Mucosa of descending colon (tissue), 3 donors: ENCODE measurements around the gene PSG2. TPM values are rescaled to one million over a fixed set of nuclear protein-coding genes. Genes with fewer than 3 reads are reported as not detected.
"Not testable (repeated sequence)": the region's sequence is repeated elsewhere in the genome, so short reads cannot be mapped to it uniquely, and the experiment has no call there.

Experiments used
- ATAC-seq: fragments of 200-7000 bp; cut with Tn5 transposase; one replicate; pipeline ENCODE4 v1.9.1; 2020; ENCODE audit warnings: mild to moderate bottlenecking, moderate library complexity
- DNase-seq, 3 donors: peaks; one replicate each; pipeline ENCODE4 v3.0.0-alpha.2; 2020
- H3K36me3 ChIP-seq: fragments of 200-600 bp; one replicate; pipeline ENCODE4 v1.8.0; 2021; ENCODE audit warnings: low read depth, mild to moderate bottlenecking
- H3K4me1 ChIP-seq: fragments of 200-600 bp; one replicate; pipeline ENCODE4 v1.8.0; 2021; ENCODE audit warnings: low read depth, mild to moderate bottlenecking
- H3K4me3 ChIP-seq: fragments of 200-600 bp; one replicate; pipeline ENCODE4 v1.8.0; 2021; ENCODE audit warnings: mild to moderate bottlenecking
- H3K9me3 ChIP-seq: fragments of 200-600 bp; one replicate; pipeline ENCODE4 v1.8.0; 2021; ENCODE audit warnings: mild to moderate bottlenecking
- intact Hi-C, 2 donors: fragments of 100-400 bp; cut with DNase I in 1 of 2; cut with micrococcal nuclease in 1 of 2; formaldehyde crosslinking; loops; one replicate each; pipeline versions ENCODE4 v1.11.0 to v1.11.1; 2022; cut with DNase I, micrococcal nuclease
- long read RNA-seq, 2 donors: library from polyadenylated mRNA; unstranded; transcript quantifications; one replicate each; pipeline ENCODE4 v2.0.0, GENCODE V29; 2019 to 2021
- total RNA-seq, 3 donors: library from RNA; stranded (reverse); fragmentation: NEBNext Ultra II Directional in 2 of 3; extraction: Animal tissue kit (Norgen Biotek cat#: 25700) in 2 of 3; gene quantifications; one replicate each; pipeline versions ENCODE4 v1.2.1 to v1.2.4, GENCODE V29; 2021 to 2023
- TF ChIP-seq, protein P1 (sequence below): fragments of 200-600 bp; IDR thresholded peaks from one replicate; pipeline ENCODE4 v1.8.0; 2022; ENCODE audit warnings: antibody characterized with exemption, mild to moderate bottlenecking
- donor health status: DM: no; HTN: no; CAD: no; lungs with moderate emphysema.
- donor health status: DM: no; HTN: no; CAD: no.
- donor health status: DM: no; HTN: yes; CAD: no.

PSG2 gene
- total RNA-seq = not detected
- long read RNA-seq, donor 1 = 0 reads
- long read RNA-seq, donor 2 = 0 reads

DNA sequence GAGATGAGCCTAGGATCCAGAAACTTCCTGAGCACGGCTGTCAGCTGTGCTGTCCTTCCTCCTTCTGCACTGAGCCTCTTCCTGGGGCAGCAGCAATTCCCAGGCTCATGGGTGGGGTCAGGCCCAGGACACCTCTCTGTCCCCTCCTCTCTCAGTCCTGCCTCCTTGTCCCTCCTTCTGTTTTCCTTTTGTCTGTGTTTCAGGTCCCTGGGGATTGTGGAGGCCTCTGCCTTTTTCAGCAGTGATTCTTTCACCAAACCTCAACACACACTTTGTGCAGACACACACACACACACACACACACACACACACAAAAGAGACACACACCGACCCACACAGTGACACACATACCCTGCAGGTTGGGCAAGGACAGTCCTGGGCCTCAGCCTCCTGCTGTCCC, at the start of gene PSG2:
Gene PSG2 (minus strand): TSS at position 101 of the 400 bp plus-strand sequence. CDS start 132 bp downstream, outside the sequence.
- H3K4me1 ChIP-seq, DNase-seq, H3K4me3 ChIP-seq, intact Hi-C loops, ATAC-seq, H3K9me3 ChIP-seq, H3K36me3 ChIP-seq: not testable (repeated sequence)

DNA sequence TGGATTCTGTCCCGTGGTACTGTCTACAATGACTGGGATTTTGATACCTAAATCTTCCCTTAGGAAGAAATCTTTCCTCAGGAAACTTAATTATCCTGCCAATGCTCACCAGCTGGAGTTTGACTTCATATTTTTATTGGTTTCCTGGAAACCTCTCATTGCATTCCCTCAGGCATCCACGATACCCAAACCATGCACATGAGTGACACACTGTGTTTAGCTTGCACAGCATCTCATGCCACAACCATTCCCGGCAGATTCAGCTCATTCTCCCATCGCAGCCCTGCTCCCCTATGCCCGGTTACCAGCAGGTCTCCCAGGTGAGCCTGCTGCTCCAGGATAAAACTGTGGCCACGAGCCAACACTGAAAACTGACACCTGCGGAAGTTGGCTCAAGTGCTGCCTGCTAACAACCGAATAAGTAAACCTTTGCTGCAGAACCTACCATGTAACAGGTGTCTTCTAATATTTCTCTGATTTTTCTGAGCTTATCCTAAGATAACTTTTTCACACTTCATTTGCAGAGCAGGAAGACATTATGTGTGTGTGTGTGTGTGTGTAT, 48.9 kb upstream of the PSG2 start:
- H3K9me3 ChIP-seq, DNase-seq, H3K4me1 ChIP-seq, intact Hi-C loops, ATAC-seq, H3K36me3 ChIP-seq, H3K4me3 ChIP-seq: not testable (repeated sequence)

DNA sequence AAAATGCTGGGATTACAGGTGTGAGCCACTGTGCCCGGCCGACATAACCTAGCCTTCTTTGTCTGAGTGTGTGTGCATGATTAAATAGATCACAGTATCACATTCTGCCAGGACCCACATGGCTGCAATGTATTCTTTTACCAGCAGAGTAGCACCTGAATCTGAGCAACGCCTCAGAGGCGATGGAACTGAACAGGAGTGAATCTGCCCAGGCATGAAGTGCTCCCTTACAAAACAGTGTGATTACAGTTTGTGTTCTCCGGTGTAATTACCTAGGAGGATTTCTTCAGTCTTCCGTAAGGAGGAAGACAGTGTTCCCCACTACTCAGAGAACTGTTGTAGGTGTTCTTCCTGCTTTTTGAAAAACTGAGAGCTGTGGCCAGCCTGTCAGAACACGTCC, 46.7 kb upstream of the PSG2 start:
- intact Hi-C loops, H3K4me3 ChIP-seq, H3K9me3 ChIP-seq, H3K4me1 ChIP-seq, DNase-seq, H3K36me3 ChIP-seq, ATAC-seq: not testable (repeated sequence)

DNA sequence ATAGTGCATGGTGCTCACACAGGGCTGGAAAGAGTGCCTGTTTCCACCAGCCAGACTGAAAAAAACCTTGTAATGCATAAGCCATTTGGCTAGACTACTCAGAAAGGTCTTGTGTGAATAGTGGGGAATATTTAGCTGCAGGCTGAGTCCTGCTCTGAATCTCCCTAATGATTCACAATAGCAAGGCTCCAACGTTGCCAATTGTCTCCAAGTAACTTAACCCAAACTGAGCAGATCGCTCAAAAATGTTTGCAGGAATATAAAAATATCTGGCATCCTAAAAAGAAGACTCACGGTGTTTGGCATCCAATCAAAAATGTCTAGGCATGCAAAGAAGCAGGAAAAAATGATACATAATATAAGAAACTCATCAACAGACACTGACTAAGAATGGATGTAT, 44.8 kb upstream of the PSG2 start:
- H3K4me3 ChIP-seq, ATAC-seq, intact Hi-C loops, H3K9me3 ChIP-seq, DNase-seq, H3K4me1 ChIP-seq, H3K36me3 ChIP-seq: not testable (repeated sequence)

DNA sequence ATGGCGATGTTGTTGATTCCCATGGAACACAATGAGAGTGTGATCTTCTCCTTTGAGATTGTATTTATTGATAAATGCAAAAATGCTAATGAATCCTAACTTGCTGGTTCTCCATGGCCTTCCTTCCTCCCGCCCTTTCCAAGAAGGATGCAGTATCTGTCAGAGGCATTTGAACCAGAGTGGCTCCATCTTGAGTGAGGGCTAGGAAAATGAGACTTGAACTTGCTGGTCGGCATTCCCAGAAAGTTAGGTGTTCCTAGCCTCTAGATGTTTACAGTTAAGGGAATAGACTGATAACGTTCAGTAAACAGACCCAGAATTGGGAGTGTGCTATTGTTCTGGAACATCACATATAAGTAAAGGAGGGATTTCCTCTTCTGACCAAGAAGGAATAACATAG, 44.2 kb upstream of the PSG2 start:
- TF ChIP-seq, protein P1, sequence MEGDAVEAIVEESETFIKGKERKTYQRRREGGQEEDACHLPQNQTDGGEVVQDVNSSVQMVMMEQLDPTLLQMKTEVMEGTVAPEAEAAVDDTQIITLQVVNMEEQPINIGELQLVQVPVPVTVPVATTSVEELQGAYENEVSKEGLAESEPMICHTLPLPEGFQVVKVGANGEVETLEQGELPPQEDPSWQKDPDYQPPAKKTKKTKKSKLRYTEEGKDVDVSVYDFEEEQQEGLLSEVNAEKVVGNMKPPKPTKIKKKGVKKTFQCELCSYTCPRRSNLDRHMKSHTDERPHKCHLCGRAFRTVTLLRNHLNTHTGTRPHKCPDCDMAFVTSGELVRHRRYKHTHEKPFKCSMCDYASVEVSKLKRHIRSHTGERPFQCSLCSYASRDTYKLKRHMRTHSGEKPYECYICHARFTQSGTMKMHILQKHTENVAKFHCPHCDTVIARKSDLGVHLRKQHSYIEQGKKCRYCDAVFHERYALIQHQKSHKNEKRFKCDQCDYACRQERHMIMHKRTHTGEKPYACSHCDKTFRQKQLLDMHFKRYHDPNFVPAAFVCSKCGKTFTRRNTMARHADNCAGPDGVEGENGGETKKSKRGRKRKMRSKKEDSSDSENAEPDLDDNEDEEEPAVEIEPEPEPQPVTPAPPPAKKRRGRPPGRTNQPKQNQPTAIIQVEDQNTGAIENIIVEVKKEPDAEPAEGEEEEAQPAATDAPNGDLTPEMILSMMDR = no peak
- intact Hi-C loops = no loop called here
- Histone ChIP-seq H3K4me3 (no peak overlapping the region), H3K36me3 (no peaks in the 10 kb centered on the region), H3K9me3 (no peaks in the 10 kb centered on the region), H3K4me1 (no peaks in the 10 kb centered on the region)
- ATAC-seq (no peak), DNase-seq (no peak)

DNA sequence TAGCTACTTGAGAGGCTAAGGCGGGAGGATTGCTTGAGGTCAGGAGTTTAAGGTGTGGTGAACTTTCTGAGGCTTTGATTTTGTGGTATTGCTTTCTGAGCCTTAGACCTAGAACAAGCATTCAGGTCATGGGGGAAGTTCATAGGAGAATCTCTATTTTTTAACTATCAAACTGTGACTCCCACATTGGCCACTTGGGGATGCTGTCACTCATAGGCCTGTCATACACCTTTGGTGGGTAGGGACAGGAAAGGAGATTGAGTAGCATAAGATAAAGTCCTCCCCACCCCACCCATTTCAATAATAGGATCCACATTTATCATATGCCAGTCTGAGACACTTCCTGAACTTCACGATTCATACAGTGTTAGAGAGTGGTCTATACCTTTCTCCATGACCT, 41.9 kb upstream of the PSG2 start:
- TF ChIP-seq, protein P1 = no peak
- no peak for ATAC-seq
- intact Hi-C loops = no loop called here

DNA sequence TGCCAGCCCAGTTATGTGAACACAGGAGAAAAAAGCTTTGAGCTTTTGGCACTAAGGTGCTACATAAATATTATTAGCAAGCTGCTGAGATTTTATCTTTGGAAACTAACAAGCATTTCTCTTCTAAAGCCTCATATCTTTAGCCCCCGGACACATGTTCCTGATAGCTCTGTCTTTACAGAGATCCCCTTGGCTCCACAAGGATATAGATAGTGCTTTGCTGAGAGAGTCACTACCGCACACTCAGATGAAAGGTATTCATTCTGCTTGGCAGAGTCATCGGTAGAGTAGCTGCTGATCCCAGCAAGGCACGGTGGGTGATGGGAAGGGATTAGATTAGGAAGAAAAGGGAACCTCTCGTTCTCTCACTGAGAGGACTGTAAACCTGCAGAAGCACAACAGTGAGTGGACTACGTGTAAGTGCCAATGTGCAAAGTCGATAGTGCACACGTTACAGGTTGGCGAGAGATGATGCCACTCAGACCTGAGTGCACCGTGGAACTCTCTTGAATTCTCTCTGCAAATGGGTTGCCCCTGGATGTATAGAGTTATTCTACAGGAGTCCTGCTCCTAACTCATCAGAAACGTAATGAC, 38.0 kb upstream of the PSG2 start:
- intact Hi-C loops, H3K4me3 ChIP-seq, ATAC-seq, DNase-seq, H3K9me3 ChIP-seq, H3K36me3 ChIP-seq, H3K4me1 ChIP-seq: not testable (repeated sequence)

More for the DNA sequence above, 41.9 kb upstream of the PSG2 start:
- Histone ChIP-seq H3K9me3 (no peaks in the 10 kb centered on the region), H3K4me3 (no peak overlapping the region), H3K36me3 (no peaks in the 10 kb centered on the region), H3K4me1 (no peaks in the 10 kb centered on the region)
- no peak for DNase-seq

DNA sequence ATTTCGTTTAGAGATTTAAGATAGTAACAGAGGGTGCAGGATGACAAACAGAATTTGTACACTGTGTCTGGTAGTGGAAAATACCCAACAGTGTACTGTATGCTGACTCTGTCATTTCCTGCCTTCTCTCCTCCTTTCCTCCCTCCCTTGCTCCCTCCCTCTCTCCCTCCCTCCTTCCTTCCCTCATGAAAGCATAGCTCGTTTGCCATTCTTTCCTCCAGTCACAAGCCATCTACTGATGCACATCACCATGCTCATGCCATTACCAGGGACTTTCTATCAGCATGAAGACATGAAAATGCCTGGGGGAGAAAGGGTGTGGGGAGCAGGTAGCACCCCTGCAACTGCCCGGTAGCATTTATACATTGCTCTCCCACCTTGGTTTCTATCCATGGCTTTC, 37.0 kb upstream of the PSG2 start:
- H3K4me1 ChIP-seq, H3K36me3 ChIP-seq, ATAC-seq, intact Hi-C loops, DNase-seq, H3K4me3 ChIP-seq: not testable (repeated sequence)
- peaks cover 10% of the 10 kb centered on the region for H3K9me3 ChIP-seq

DNA sequence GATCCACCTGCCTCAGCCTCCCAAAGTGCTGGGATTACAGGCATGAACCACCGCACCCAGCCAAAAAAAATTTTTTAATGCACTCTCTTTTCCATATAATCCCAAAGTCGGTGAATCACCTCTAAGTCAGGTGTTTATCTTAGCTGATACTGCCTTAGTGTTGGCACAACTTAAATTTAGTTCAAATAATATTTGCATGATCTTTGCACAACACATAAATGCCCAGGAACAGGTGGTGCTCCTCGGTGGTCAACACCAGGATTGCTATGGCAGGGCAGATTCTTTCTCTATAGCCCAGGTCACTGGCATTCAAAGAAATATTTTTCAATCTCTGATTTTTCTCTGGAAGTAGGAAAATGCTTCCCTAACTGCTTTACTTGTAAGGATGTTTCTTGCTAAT, 33.9 kb upstream of the PSG2 start:
- H3K36me3 ChIP-seq, ATAC-seq, intact Hi-C loops, H3K4me3 ChIP-seq, DNase-seq, H3K4me1 ChIP-seq: not testable (repeated sequence)
- peaks cover 10% of the 10 kb centered on the region for H3K9me3 ChIP-seq

DNA sequence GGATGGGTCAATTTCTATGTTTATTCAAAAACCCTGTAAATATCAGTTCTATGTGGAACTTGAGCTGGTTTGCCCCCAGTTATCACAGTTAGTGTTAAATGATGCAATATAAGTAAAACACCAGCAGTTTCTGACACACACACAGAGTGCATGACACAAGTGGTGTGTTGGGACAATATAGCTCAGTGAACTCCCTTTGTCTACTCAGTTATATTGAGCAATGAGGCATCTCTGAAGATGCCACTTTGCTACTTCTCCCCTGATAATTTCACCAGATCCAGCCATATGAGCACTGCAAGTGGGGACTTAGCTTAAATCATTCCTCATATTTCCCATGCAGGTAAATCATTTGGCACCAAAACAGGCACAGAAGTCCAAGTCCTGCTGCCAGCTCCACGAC, 33.0 kb upstream of the PSG2 start:
- DNase-seq, ATAC-seq, H3K4me1 ChIP-seq, H3K36me3 ChIP-seq, intact Hi-C loops, H3K4me3 ChIP-seq: not testable (repeated sequence)
- H3K9me3 ChIP-seq = peaks cover 10% of the 10 kb centered on the region

DNA sequence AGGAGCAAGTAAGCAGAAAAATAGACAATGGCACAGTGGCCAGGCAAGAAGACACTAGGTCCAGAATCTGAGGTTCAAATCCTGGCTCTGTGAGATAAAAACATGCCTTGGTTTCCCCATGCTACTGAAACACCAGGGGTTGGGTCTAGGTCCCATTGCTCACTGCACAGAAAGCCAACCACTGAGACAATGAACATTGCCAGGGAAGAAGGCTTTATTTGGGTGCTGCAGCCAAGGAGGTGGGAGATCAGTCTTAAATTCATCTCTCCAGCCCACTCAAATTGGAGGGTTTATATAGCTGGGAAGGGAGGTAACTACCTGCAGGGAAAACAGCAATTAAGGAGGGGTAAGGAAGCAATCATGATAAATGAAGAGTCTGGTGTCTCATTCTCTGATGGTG, 32.6 kb upstream of the PSG2 start:
- H3K36me3 ChIP-seq, H3K4me1 ChIP-seq, DNase-seq, ATAC-seq, intact Hi-C loops, H3K4me3 ChIP-seq: not testable (repeated sequence)
- H3K9me3 ChIP-seq = peaks cover 10% of the 10 kb centered on the region

DNA sequence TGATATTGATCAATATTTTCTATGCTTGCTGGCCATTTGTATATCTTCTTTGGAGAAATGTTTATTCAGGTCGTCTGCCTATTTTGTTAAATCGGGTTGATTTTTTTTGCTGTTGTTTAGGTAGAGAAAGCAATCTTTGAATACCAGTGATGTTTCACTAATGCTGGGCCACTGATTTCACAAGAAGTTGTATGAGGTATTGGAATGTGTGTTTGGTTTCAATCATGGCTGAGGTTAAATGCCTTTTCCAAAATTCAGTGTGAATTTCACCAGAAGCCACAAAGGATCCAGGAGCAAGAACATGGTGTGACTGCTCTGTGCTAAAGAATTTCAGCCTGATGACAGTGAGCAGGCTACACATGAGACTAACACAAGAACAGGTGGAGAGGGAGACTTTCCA, 32.1 kb upstream of the PSG2 start:
- H3K4me1 ChIP-seq, intact Hi-C loops, H3K4me3 ChIP-seq, ATAC-seq, H3K36me3 ChIP-seq, DNase-seq: not testable (repeated sequence)
- H3K9me3 ChIP-seq = peaks cover 10% of the 10 kb centered on the region

DNA sequence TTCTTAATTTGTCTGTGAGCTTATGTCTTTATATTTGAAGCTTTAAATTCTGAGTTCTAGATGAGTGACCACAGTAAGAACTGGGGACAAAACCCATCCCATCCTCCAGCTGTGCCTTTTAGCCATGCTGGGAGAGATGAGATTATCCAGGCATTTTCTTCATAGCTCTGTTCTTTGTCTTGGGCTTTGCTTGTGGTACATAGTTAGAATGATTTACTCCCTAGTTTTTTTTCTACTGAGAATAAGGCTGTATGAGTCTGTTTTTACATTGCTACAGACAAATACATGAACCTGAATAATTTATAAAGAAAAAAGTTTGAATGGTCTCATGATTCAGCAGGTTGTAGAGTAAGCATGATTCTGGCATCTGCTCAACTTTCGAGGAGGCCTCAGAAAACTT, 24.9 kb upstream of the PSG2 start:
- DNase-seq, H3K4me1 ChIP-seq, H3K4me3 ChIP-seq, H3K36me3 ChIP-seq, intact Hi-C loops, ATAC-seq: not testable (repeated sequence)
- peaks cover 25% of the 10 kb centered on the region for H3K9me3 ChIP-seq
